Measurements from ENCODE around the gene PLA1A.

PLA1A gene

GRCh38 chr3:119639494-119640350 is 42.0 kb downstream of the PLA1A start:
- DNase-seq: no peak

GRCh38 chr3:119641416-119641815 is 43.7 kb downstream of the PLA1A start:
- no peak for DNase-seq

GRCh38 chr3:119642746-119643473 is 45.2 kb downstream of the PLA1A start:
- peak in 1 of 2 donors; percentile 14 for DNase-seq

- no peak for DNase-seq
These were observed 45.8 kb downstream of the PLA1A start for GRCh38 chr3:119643528-119643927.

GRCh38 chr3:119644481-119644880 is 46.8 kb downstream of the PLA1A start:
- no peak for DNase-seq

GRCh38 chr3:119645813-119646212 is 48.1 kb downstream of the PLA1A start:
- DNase-seq: no peak

- DNase-seq: no peak
These were observed 49.5 kb downstream of the PLA1A start for GRCh38 chr3:119647171-119647570.

- no peak for DNase-seq
These were observed 50.3 kb downstream of the PLA1A start for GRCh38 chr3:119647843-119648575.

- no peak for DNase-seq
These were observed 52.1 kb downstream of the PLA1A start for GRCh38 chr3:119649761-119650160.

- DNase-seq: no peak
These were observed 54.8 kb downstream of the PLA1A start for GRCh38 chr3:119652306-119653033.

GRCh38 chr3:119653876-119654275 is 56.2 kb downstream of the PLA1A start:
- no peak for DNase-seq

GRCh38 chr3:119657887-119658702 is 60.4 kb downstream of the PLA1A start:
- DNase-seq: no peak

- no peak for DNase-seq
These were observed 61.3 kb downstream of the PLA1A start for GRCh38 chr3:119658994-119659393.

GRCh38 chr3:119659606-119660291 is 62.1 kb downstream of the PLA1A start:
- DNase-seq: no peak

- no peak for DNase-seq
These were observed 63.1 kb downstream of the PLA1A start, which contains the start of gene POPDC2 for GRCh38 chr3:119660474-119661440. Gene POPDC2 (minus strand): TSS chr3:119660589. CDS start chr3:119660423, 166 bp downstream.

GRCh38 chr3:119662604-119663373 is 65.1 kb downstream of the PLA1A start:
- DNase-seq: no peak

GRCh38 chr3:119663885-119664284 is 66.2 kb downstream of the PLA1A start:
- DNase-seq: no peak

- DNase-seq: no peak
These were observed 66.7 kb downstream of the PLA1A start for GRCh38 chr3:119664370-119664769.

- DNase-seq: no peak
These were observed 67.2 kb downstream of the PLA1A start for GRCh38 chr3:119664850-119665379.

Data from stimulated activated CD4-positive, alpha-beta T cell treated with anti-CD3 and anti-CD28 coated beads, Interleukin-2, amount 100 ng/mL, for 24 hours (primary cell).